ENCODE results near the gene MTRF1.
A peak's percentile ranks its signal among the peaks of the same experiment; 100 is the strongest.
"Not testable (repeated sequence)": the region's sequence is repeated elsewhere in the genome, so short reads cannot be mapped to it uniquely, and the experiment has no call there.

The MTRF1 gene

GRCh38 chr13:41220401-41220800, 43.0 kb downstream of the MTRF1 start:
- DNase-seq = no peak

- DNase-seq = no peak
Measured at GRCh38 chr13:41216160-41216559, 47.2 kb downstream of the MTRF1 start.

DNA sequence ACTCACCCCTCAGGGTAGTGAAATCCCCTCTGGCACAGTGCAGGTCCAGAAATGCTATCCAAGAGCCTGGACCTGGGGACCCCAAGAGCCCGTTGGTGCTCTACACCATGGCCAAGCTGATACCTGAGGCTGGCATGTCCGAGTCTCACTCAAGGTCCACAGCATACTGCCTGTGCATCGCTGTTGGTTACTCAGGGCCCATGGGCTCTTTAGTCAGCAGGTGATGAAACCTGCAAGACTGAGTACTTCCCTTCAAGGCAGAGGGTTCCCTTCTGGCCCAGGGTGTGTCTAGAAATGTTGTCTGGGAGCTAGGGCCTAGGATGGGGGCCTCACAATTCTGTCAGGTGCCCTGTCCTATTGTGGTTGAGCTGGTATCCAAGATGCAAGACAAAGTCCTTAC, 49.5 kb downstream of the MTRF1 start:
- DNase-seq = no peak

- no peak for DNase-seq
Measured at GRCh38 chr13:41213316-41213715, 50.1 kb downstream of the MTRF1 start.

DNA sequence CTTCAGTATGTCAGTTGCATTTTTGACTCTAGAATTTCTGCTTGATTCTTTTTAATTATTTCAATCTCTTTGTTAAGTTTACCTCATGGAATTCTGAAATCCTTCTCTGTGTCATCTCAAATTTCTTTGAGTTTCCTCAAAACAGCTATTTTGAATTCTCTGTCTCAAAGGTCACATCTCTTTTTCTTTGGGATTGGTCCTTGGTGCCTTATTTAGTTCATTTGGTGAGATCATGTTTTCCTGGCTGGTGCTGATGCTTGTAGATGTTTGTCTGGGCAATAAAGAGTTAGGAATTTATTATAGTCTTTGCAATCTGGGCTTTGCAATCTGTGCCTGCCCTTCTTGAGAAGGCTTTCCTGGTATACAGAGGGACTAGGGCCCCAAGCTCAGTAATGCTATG, 50.5 kb downstream of the MTRF1 start:
- no peak for DNase-seq

DNA sequence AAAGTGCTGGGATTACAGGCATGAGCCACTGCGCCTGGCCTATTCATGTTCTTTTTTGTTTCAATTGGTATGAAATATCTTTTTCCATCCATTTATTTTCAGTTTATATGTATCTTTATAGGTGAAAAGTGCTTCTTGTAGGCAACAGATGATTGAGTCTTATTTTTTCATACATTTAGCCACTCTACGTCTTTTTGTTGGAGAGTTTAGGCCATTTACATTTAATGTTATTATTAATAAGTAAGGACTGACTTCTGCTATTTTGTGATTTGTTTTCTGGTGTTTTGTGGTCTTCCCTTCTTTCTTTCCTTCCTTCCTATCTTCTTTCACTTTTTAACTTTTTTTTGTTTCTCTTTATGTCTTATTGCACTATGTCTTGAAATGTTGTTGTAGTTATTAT, 52.3 kb downstream of the MTRF1 start:
- no peak for DNase-seq

- no peak for DNase-seq
Measured at GRCh38 chr13:41206467-41206866, 56.9 kb downstream of the MTRF1 start.

DNA sequence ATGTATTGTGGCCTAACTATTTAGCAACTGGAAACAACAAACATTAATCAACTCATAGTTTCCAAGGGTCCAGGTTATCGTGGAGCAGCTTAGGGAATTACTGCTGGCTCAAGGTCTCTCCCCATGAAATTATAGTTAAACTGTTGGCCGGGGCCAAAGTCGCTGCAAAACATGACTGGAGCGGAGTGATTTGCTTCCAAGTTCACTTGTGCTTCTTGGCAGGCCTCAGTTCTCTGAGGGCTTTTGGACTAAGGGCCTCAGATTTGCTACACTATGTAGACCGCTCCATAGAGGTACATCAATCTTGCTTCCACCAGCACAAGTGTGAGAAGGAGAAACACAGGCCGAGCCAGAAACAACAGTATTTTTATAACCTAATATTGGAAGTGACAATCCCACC, 59.6 kb downstream of the MTRF1 start:
- DNase-seq = no peak

GRCh38 chr13:41200126-41200525, 63.2 kb downstream of the MTRF1 start:
- no peak for DNase-seq

DNA sequence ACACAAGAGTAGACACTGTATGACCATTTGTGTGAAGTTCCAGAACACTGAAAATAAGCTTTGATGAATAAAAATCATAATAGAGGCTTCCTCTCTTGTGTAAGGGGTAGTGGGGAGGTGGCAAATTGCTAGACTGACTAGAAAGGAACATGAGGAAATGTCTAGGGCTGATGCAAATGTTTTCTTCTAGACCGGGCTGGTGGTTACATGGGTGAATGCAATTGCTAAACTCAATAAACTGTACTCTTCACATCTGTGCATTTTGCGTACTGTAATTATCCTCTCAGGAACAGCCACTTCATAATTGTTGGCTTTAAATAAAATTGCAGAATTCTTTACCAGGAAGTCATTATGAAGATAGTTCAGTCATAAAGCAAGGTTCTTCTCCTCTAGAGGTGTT, 63.9 kb downstream of the MTRF1 start:
- DNase-seq = no peak

DNA sequence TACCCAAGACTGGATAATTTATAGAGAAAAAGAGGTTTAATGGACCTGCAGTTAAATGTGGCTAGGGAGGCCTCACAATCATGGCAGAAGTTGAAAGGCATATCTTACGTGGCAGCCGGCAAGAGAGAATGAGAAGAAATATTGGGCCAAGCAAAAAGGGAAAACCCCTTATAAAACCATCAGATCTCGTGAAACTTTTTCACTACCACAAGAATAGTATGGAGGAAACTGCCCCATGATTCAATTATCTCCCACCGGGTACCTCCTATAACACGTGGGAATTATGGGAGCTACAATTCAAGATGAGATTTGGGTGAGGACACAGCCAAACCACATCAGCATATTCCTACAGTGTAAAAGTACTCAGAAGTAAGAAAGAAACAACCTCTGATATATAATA, 64.3 kb downstream of the MTRF1 start:
- no peak for DNase-seq

GRCh38 chr13:41196620-41197019, 66.8 kb downstream of the MTRF1 start:
- DNase-seq = no peak

DNA sequence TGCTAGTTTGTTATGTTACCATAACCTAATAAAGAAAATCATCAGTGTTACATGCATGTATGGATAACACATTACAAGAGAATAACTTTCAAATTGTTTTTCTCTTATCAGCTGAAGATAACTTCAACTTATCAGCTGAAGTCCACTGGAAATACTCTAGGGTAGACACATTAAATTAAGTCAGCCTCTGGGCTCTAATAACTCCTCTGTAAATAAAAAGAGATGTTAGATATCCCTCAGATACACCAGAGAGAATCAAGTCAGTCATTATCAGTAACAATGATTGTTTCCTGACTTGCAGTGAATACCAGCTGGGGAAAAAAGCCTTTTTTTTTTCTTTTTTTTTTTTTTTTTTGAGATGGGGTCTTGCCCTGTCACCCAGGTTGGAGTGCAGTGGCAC, 67.4 kb downstream of the MTRF1 start:
- no peak for DNase-seq

GRCh38 chr13:41193919-41194824, 69.2 kb downstream of the MTRF1 start, which contains the start of gene KBTBD7:
Gene KBTBD7, minus strand, starts transcription at chr13:41194569. Its CDS starts 312 bp downstream, at chr13:41194257.
- DNase-seq = peak; percentile 96

DNA sequence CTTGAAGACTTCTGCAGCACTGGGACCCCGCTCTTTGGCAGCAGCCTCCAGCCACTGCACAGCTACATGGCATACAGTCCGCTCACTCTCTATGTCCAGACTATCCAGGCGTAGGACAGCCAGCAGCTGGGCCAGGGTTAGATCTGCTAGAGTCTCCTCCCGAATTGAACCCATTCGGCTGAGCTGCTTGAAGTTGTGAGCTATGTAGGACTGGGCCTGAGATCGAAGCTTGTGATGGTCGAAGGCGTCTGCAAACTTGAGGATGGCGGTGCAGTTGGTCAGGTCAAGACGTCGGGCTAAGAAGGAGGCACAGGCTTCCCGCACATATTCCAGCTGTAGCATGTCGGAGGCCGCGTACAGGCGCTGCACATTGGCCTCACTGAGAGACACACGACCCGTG, 69.9 kb downstream of the MTRF1 start:
- DNase-seq = no peak

- no peak for DNase-seq
Measured at GRCh38 chr13:41188584-41188983, 74.8 kb downstream of the MTRF1 start.

GRCh38 chr13:41186481-41186880, 76.9 kb downstream of the MTRF1 start:
- DNase-seq = no peak

DNA sequence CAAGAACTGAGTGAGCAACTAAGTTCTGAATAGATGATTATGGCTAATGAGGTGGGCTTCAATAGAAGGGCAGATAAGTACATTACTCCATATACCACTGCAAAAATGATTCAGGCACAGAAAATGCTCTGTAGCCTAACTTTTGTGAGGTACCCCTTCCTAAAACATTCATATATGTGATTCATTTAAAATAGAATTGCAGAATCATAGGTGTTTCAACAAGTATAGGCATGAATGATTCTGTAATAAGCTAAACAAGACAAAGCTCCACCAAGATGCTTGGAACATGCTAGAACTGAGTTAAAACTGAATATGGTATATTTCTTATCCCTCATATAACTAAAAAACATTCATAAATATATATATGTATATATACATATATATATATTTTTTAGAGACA, 81.1 kb downstream of the MTRF1 start:
- no peak for DNase-seq

- no peak for DNase-seq
Measured at GRCh38 chr13:41179593-41180250, 83.7 kb downstream of the MTRF1 start.

DNA sequence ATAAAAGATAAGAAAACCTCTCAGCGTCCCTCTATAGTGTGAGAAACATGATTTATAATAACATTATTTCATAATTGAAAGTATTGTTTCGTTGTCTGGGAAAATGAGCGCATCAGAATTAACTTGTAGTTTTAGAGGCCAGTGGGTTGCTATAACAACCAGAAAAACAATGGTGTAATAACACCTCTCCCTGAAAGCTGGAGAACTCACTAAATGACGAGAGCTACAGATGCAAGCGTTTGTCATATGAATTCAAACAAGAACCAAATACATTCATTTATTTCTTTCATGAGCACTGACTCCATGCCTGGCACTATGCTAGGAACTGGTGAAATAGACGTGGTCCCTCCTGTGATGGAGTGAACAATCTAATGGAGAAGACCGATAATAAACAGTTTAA, 85.3 kb downstream of the MTRF1 start:
- no peak for DNase-seq

DNA sequence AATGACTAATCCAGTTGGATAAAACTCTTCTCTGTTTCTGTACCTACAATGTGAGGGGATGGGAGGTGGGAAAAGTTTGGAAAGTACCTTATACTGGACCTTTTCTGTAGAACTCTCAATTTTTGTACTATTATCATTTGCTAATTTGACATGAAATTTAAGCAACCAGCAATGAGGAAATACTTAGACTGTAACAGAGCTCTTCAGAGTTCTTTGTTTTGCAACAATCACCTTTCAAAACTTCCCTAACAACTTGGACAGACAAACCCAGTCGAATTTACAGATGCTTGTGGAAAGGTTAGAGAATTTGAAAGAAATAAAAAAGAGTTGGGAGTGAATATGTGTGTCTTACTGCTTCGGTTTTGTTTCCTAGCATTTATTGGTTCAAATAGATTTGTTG, 85.8 kb downstream of the MTRF1 start:
- no peak for DNase-seq

DNA sequence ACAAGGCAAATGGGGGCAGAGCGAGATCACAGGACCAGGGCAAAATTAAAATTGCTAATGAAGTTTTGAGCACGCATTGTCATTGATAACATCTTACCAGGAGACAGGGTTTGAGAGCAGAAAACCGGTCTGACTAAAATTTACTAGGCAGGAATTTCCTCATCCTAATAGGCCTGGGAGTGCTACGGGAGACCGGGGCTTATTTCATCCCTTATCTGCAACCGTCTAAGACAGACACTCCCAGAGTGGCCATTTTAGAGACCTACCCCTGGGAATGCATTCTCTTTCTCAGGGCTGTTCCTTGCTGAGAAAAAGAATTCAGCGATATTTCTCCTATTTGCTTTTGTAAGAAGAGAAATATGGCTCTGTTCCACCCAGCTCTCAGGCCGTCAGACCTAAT, 87.8 kb downstream of the MTRF1 start:
- DNase-seq = not testable (repeated sequence)
